ENCODE measurements around the gene PIP5K1C. TPM values are rescaled to one million over a fixed set of nuclear protein-coding genes. Genes with fewer than 3 reads are reported as not detected.
A peak's percentile ranks its signal among the peaks of the same experiment; 100 is the strongest.

The PIP5K1C gene
- total and polyA plus RNA-seq, 9 of the 15 experiments (the other 6 are each of a cell fraction or from before 2014, with no cell fraction given): 0.38 to 22.1 (median 4.1) TPM

DNA sequence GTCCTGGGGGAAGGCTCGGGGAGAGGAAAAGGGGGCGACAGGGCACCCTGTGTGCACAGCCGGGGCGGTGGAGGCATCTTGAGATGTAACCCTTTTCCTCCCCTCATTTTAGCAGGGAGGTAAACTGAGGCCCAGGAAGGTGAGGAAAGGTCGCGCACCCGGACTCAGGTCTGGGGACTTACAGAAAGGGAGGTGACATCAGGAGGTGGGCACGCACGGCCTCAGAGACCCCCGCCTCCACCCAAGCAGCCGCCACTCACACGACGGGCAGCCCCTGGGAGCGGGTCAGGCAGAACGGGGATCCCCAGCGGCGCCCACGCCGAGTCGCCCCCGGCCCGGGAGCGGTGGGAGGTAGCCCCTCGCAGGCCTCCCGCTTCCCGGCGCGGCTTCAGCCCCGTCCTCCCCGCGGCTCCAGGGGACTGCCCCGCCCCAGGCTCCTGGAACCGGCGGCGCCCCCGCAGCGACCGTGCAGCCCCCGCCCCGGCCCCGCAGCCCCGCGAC lies 477 bp downstream of the PIP5K1C start:
- peak overlapping the region; percentile 81 for H3K27ac ChIP-seq (ENCODE audit: extremely low read depth, low read depth, low read length)
- H3K4me3 ChIP-seq: peak overlapping the region; percentile 85
- H4K20me1 ChIP-seq (replicated peaks; ENCODE audit: control insufficient read depth, insufficient read depth, low read length): peaks cover 19% of the 10 kb centered on the region
- FAIRE-seq (no peak), DNase-seq (ENCODE audit: extremely low read depth in 1 of 4, low spot score in 3 of 4) (no peak), ATAC-seq (peak; percentile 15; the same call in 2 of the 3 replicates)
- H3K27me3 ChIP-seq (ENCODE audit: control insufficient read depth in 2 of 2, insufficient read depth in 2 of 2, low read length in 2 of 2): no peaks in the 10 kb centered on the region
- peak overlapping the region; percentile 69 to 91 for H3K9ac ChIP-seq (ENCODE audit: insufficient read depth in 1 of 2, low read depth in 2 of 2, low read length in 2 of 2)
- peaks cover 6% of the 10 kb centered on the region; the same call in 1 of the 3 replicates for H3K36me3 ChIP-seq (ENCODE audit: control insufficient read depth, insufficient read depth, low read length)
- no peak overlapping the region; the same call in 1 of the 2 replicates for H2AFZ ChIP-seq (ENCODE audit: low read depth, low read length)
- peaks cover 7% of the 10 kb centered on the region for H3K9me1 ChIP-seq (ENCODE audit: control insufficient read depth, insufficient read depth, low read length)
- CTCF ChIA-PET (ENCODE audit: low intra/inter-chr PET ratio): interaction anchor here (0.6 to 1.4 kb wide), 2 partner anchors 32 to 34 kb away, joined by 4 to 5 read pairs; no protein-coding TSS in a partner anchor
- BruUV-seq (replicated peaks): TSS peak; percentile 66
- POLR2A ChIA-PET: interaction anchor here (1.3 kb wide), 1 partner anchor 13 kb away, joined by 3 read pairs; no protein-coding TSS in a partner anchor
- intact Hi-C loops (cut with micrococcal nuclease): loop anchor here (2.0 to 10.0 kb wide), 2 partner anchors 31 to 375 kb away; no protein-coding TSS in a partner anchor
- 2% methylated on average over 20 of the region's 43 CpGs for WGBS (ENCODE audit: insufficient coverage, low coverage, missing lambda C conversion rate)
- H3K4me1 ChIP-seq (replicated peaks in 1 of 2; ENCODE audit: control insufficient read depth in 2 of 2, insufficient read depth in 2 of 2, low read length in 2 of 2): peaks cover 13 to 55% of the 10 kb centered on the region in 2 experiments
- H3K9me3 ChIP-seq (replicated peaks; ENCODE audit: control insufficient read depth, insufficient read depth, low read depth, low read length): no peaks in the 10 kb centered on the region; the same call in 1 of the 2 replicates
- H3K79me2 ChIP-seq (ENCODE audit: control insufficient read depth, insufficient read depth, low read length): peaks cover 47% of the 10 kb centered on the region
- H3K4me2 ChIP-seq (ENCODE audit: insufficient read depth, low read length): peak overlapping the region; percentile 93
- in situ Hi-C loops (cut with MboI): loop anchor here (10.0 kb wide), 2 partner anchors 375 to 405 kb away; no protein-coding TSS in a partner anchor
- TF ChIP-seq CBX2 (IDR thresholded peaks at IDR 0.05; ENCODE audit: insufficient read depth, low read length, poor library complexity, severe bottlenecking) (no peak), PHTF2 (CRISPR knock-in tag; IDR thresholded peaks at IDR 0.05) (no peak), NCOR1 (IDR thresholded peaks at IDR 0.05) (no peak), SP2 (IDR thresholded peaks at IDR 0.05; ENCODE audit: extremely low read depth, low read depth, low read length, poor library complexity, severe bottlenecking) (no peak), ZNF175 (CRISPR knock-in tag; IDR thresholded peaks at IDR 0.05; ENCODE audit: low read depth) (no peak), MCM3 (IDR thresholded peaks at IDR 0.05) (no peak), POU5F1 (IDR thresholded peaks at IDR 0.05; ENCODE audit: borderline replicate concordance, low read depth, low read length, partially characterized antibody) (no peak), PCBP1 (IDR thresholded peaks at IDR 0.05; ENCODE audit: low read depth, low read length, poor library complexity, severe bottlenecking) (no peak), HNRNPH1 (optimal IDR thresholded peaks at IDR 0.05; ENCODE audit: low read depth, low read length) (no peak), RBFOX2 (IDR thresholded peaks at IDR 0.05; ENCODE audit: low read depth, low read length) (peak; percentile 20; the same call in 1 of the 2 replicates), SMARCB1 (IDR thresholded peaks at IDR 0.05; ENCODE audit: insufficient read length, low read depth) (no peak), IFI16 (CRISPR knock-in tag; IDR thresholded peaks at IDR 0.05) (no peak), USF2 (CRISPR knock-in tag; IDR thresholded peaks at IDR 0.05) (no peak), TAF15 (IDR thresholded peaks at IDR 0.05; ENCODE audit: low read depth, low read length) (no peak)
- TF ChIP-seq, protein P1, sequence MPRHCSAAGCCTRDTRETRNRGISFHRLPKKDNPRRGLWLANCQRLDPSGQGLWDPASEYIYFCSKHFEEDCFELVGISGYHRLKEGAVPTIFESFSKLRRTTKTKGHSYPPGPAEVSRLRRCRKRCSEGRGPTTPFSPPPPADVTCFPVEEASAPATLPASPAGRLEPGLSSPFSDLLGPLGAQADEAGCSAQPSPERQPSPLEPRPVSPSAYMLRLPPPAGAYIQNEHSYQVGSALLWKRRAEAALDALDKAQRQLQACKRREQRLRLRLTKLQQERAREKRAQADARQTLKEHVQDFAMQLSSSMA (CRISPR knock-in tag; IDR thresholded peaks at IDR 0.05): no peak
- TF ChIP-seq, protein P2, sequence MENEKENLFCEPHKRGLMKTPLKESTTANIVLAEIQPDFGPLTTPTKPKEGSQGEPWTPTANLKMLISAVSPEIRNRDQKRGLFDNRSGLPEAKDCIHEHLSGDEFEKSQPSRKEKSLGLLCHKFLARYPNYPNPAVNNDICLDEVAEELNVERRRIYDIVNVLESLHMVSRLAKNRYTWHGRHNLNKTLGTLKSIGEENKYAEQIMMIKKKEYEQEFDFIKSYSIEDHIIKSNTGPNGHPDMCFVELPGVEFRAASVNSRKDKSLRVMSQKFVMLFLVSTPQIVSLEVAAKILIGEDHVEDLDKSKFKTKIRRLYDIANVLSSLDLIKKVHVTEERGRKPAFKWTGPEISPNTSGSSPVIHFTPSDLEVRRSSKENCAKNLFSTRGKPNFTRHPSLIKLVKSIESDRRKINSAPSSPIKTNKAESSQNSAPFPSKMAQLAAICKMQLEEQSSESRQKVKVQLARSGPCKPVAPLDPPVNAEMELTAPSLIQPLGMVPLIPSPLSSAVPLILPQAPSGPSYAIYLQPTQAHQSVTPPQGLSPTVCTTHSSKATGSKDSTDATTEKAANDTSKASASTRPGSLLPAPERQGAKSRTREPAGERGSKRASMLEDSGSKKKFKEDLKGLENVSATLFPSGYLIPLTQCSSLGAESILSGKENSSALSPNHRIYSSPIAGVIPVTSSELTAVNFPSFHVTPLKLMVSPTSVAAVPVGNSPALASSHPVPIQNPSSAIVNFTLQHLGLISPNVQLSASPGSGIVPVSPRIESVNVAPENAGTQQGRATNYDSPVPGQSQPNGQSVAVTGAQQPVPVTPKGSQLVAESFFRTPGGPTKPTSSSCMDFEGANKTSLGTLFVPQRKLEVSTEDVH (IDR thresholded peaks at IDR 0.05; ENCODE audit: low read depth, partially characterized antibody): no peak
- TF ChIP-seq, protein P3, sequence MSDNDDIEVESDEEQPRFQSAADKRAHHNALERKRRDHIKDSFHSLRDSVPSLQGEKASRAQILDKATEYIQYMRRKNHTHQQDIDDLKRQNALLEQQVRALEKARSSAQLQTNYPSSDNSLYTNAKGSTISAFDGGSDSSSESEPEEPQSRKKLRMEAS (CRISPR knock-in tag; IDR thresholded peaks at IDR 0.05): 0 out of 2 replicates have a peak, but pooled peaks have one; percentile 8
